Transverse colon (tissue), 4 donors: ENCODE measurements around the gene GRIA4. TPM values are rescaled to one million over a fixed set of nuclear protein-coding genes. Genes with fewer than 3 reads are reported as not detected.
"Not testable (repeated sequence)": the region's sequence is repeated elsewhere in the genome, so short reads cannot be mapped to it uniquely, and the experiment has no call there.

Source experiments
- DNase-seq: peaks from one replicate; pipeline ENCODE4 v3.0.0-alpha.2; 2019
- H3K27ac ChIP-seq, 4 donors: fragments of 200-600 bp; sonication (generic); 2 replicates each; pipeline ENCODE4 v1.5.1; 2016 to 2018; ENCODE audit warnings: inconsistent platforms in 4 of 4
- H3K27me3 ChIP-seq: fragments of 200-600 bp; sonication (generic); 2 replicates; pipeline ENCODE4 v1.5.1; 2017; ENCODE audit warnings: inconsistent platforms
- H3K36me3 ChIP-seq, 4 donors: fragments of 200-600 bp; sonication (generic); 2 replicates each; pipeline ENCODE4 v1.5.1; 2017 to 2019; ENCODE audit warnings: inconsistent platforms in 4 of 4
- H3K4me1 ChIP-seq, 4 donors: fragments of 200-600 bp; sonication (generic); 2 replicates each; pipeline ENCODE4 v1.5.1; 2017 to 2020; ENCODE audit warnings: inconsistent platforms in 4 of 4
- H3K4me3 ChIP-seq, 4 donors: fragments of 200-600 bp; sonication (generic); 1 replicate in 1 of 4; 2 replicates in 3 of 4; pipeline versions ENCODE4 v1.5.1 to v1.6.1; 2017 to 2019; ENCODE audit warnings: inconsistent platforms in 4 of 4
- H3K9me3 ChIP-seq, 2 donors: fragments of 200-600 bp; sonication (generic); 2 replicates each; pipeline ENCODE4 v1.5.1; 2017 to 2019; ENCODE audit warnings: inconsistent platforms in 2 of 2
- CTCF ChIP-seq, 5 experiments: fragments of 200-600 bp in 3 of 5; fragments of 450-650 bp in 2 of 5; sonication (generic) in 3 of 5; IDR thresholded peaks; 1 replicate in 2 of 5; 2 replicates in 3 of 5; pipeline ENCODE4 v1.5.1; 2016 to 2017; ENCODE audit warnings: antibody characterized with exemption in 5 of 5, inconsistent platforms in 3 of 5, mild to moderate bottlenecking in 2 of 5, moderate library complexity in 1 of 5
- EP300 ChIP-seq: sonication (generic); formaldehyde crosslinking; IDR thresholded peaks from one replicate; pipeline ENCODE4 v1.6.1; 2017; ENCODE audit warnings: antibody characterized with exemption, low read depth
- POLR2A ChIP-seq: fragments of 450-650 bp; IDR thresholded peaks from one replicate; pipeline ENCODE4 v1.6.1; 2016; ENCODE audit warnings: antibody characterized with exemption, mild to moderate bottlenecking, moderate library complexity
- POLR2AphosphoS5 ChIP-seq, 3 donors: sonication (generic); formaldehyde crosslinking; IDR thresholded peaks; one replicate each; pipeline ENCODE4 v1.6.1; 2016; ENCODE audit warnings: antibody characterized with exemption in 3 of 3
- WGBS, 2 donors: methylation state at CpG; one replicate each; pipeline ENCODE4 v1.1.5; 2018; ENCODE audit warnings: low coverage in 1 of 2; 5-methylcytosine and 5-hydroxymethylcytosine counted together
- in situ Hi-C, 4 donors: fragments of 200-750 bp; cut with MboI; loops; one replicate each; pipeline versions ENCODE4 v1.15.0 to v1.15.1; 2017; ENCODE audit warnings: low sequenced_read_pairs in 3 of 4, low pct_ligation_motif_present in 1 of 4, low pct_unique_long_range_greater_than_20kb in 1 of 4
- intact Hi-C: fragments of 100-400 bp; cut with DNase I; formaldehyde crosslinking; loops from one replicate; pipeline ENCODE4 v1.15.1; 2023; ENCODE audit warnings: low total_unique reads
- total RNA-seq, 4 donors: library from RNA; depleted of rRNA; stranded (reverse); fragments of >200 nt; gene quantifications; one replicate each; pipeline ENCODE4 v1.1.0, GENCODE V29; 2016

GRIA4 gene
- total RNA-seq, 4 donors from 2014 or later, result 0.79 to 2.4 (median 1.4) TPM; not detected in 1

DNA sequence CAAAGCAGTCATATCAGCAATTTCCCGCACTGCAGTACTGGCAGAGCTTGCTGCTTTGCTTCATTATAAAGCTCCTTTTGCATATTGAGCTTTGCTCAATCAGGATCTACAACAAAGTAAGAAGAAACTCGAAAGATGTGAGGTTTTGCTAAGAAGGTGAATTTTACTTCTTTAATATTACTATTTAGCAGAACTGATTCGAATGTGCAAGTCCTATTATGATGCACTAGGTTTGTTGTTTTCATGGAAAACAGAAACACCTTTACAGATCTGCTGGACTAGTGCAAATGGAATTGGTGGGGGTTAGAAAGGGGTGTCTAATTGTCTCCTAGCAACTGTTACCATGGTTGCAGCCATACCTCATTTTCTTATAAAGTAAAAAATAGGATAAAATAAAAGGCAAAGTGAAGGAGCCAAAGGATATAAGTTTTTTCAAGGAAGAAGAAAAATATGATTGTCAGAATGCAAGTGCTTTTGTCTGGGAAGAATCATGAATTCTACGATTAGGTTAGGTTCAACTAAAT, 259.0 kb downstream of the GRIA4 start:
- no peaks in the 10 kb centered on the region for H3K4me1 ChIP-seq
- in situ Hi-C loops (loop anchor here in 1 of 4 donors (25.0 kb wide), 1 partner anchor 1257 kb away; no protein-coding TSS in a partner anchor), intact Hi-C loops (no loop called here)
- H3K9me3 ChIP-seq, result no peaks in the 10 kb centered on the region
- 77 to 78% methylated on average over 3 to 4 of the region's 4 CpGs for WGBS, 2 donors
- no peak for TF ChIP-seq POLR2AphosphoS5 (IDR thresholded peaks at IDR 0.05)
- TF ChIP-seq POLR2A, result no peak
- TF ChIP-seq CTCF (IDR thresholded peaks at IDR 0.05), result no peak
- no peak for TF ChIP-seq EP300
- DNase-seq, result no peak
- no peak overlapping the region for H3K27ac ChIP-seq
- H3K27me3 ChIP-seq, result no peaks in the 10 kb centered on the region
- no peak overlapping the region for H3K4me3 ChIP-seq
- no peaks in the 10 kb centered on the region for H3K36me3 ChIP-seq

- in situ Hi-C loops (loop anchor here in 1 of 4 donors (25.0 kb wide), 1 partner anchor 1258 kb away; no protein-coding TSS in a partner anchor), intact Hi-C loops (no loop called here)
These were observed 260.7 kb downstream of the GRIA4 start for GRCh38 chr11:105870516-105871113.

DNA sequence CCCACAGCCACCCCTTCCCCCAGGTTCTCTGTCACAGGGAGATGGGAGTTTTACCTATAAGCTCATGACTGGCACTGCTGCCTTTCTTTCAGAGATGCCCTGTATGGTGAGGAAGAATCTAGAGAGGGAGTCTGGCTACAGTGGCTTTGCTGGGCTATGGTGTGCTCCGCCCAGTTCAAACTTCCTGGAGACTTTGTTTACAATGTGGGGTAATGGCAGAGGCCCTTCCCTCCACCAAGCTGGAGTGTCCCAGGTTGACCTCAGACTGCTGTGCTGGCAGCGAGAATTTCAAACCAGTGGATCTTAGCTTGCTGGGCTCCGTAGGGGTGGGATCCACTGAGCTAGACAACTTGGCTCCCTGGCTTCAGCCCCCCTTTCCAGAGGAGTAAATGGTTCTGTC, 268.6 kb downstream of the GRIA4 start:
- H3K27me3 ChIP-seq, result no peaks in the 10 kb centered on the region
- no peak overlapping the region for H3K4me3 ChIP-seq
- H3K4me1 ChIP-seq, result no peaks in the 10 kb centered on the region
- in situ Hi-C loops (no loop called here), intact Hi-C loops (no loop called here)
- no peaks in the 10 kb centered on the region for H3K36me3 ChIP-seq
- TF ChIP-seq EP300, result no peak
- no peak for TF ChIP-seq CTCF (IDR thresholded peaks at IDR 0.05)
- TF ChIP-seq POLR2AphosphoS5 (IDR thresholded peaks at IDR 0.05), result no peak
- no peak for TF ChIP-seq POLR2A
- no peak for DNase-seq
- H3K27ac ChIP-seq, result no peak overlapping the region
- 63% methylated on average over 3 of the region's 3 CpGs; no CpG with 5 or more reads in 1 of the 2 donors for WGBS, 2 donors
- no peaks in the 10 kb centered on the region for H3K9me3 ChIP-seq

More at GRCh38 chr11:105870516-105871113, 260.7 kb downstream of the GRIA4 start:
- DNase-seq, result no peak
- H3K4me1 ChIP-seq, result no peaks in the 10 kb centered on the region
- no peaks in the 10 kb centered on the region for H3K27me3 ChIP-seq
- WGBS, 2 donors, result 58 to 69% methylated on average over 7 to 8 of the region's 8 CpGs
- TF ChIP-seq EP300, result no peak
- no peak for TF ChIP-seq POLR2A
- no peak for TF ChIP-seq POLR2AphosphoS5 (IDR thresholded peaks at IDR 0.05)
- no peak for TF ChIP-seq CTCF (IDR thresholded peaks at IDR 0.05)
- H3K36me3 ChIP-seq, result no peaks in the 10 kb centered on the region
- H3K4me3 ChIP-seq, result no peak overlapping the region
- no peak overlapping the region for H3K27ac ChIP-seq
- no peaks in the 10 kb centered on the region for H3K9me3 ChIP-seq

DNA sequence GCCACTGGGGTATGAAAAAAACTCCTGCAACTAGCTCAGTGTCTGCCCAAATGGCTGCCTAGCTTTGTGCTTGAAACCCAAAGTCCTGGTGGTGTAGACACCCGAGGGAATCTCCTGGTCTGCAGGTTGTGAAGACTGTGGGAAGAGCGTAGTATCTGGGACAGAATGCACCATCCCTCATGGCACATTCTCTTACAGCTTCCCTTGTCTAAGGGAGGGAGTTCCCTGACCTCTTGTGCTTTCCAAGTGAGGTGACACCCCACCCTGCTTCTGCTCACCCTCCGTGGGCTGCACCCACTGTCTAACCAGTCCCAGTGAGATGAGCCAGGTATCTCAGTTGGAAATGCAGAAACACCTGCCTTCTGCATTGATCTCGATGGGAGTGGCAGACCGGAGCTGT, 269.1 kb downstream of the GRIA4 start:
- 76 to 100% methylated on average over 1 to 5 of the region's 5 CpGs for WGBS, 2 donors
- H3K36me3 ChIP-seq, H3K27ac ChIP-seq, in situ Hi-C loops, H3K9me3 ChIP-seq, H3K4me1 ChIP-seq, intact Hi-C loops, DNase-seq, H3K4me3 ChIP-seq, H3K27me3 ChIP-seq: not testable (repeated sequence)

- Histone ChIP-seq H3K27me3 (no peaks in the 10 kb centered on the region), H3K27ac (no peak overlapping the region), H3K4me1 (no peaks in the 10 kb centered on the region), H3K9me3 (no peaks in the 10 kb centered on the region), H3K36me3 (no peaks in the 10 kb centered on the region), H3K4me3 (no peak overlapping the region)
- in situ Hi-C loops, result no loop called here
- intact Hi-C loops, result no loop called here
- TF ChIP-seq POLR2AphosphoS5 (IDR thresholded peaks at IDR 0.05), result no peak
- TF ChIP-seq CTCF (IDR thresholded peaks at IDR 0.05), result no peak
- TF ChIP-seq POLR2A, result no peak
- no peak for TF ChIP-seq EP300
- no peak for DNase-seq
These were observed 271.2 kb downstream of the GRIA4 start for GRCh38 chr11:105881027-105881426.
